Ovary (tissue), 3 donors: ENCODE data around the gene THTPA.

ENCODE experiments used
- EP300 ChIP-seq: sonication (generic); formaldehyde crosslinking; IDR thresholded peaks from one replicate; pipeline ENCODE4 v1.6.1; 2017; ENCODE audit warnings: antibody characterized with exemption
- POLR2A ChIP-seq: fragments of 450-650 bp; IDR thresholded peaks from one replicate; pipeline ENCODE4 v1.6.1; 2017; ENCODE audit warnings: antibody characterized with exemption, mild to moderate bottlenecking, moderate library complexity
- TF ChIP-seq, protein P1 (sequence below), 3 donors: fragments of 450-650 bp in 2 of 3; fragments of 200-600 bp in 1 of 3; IDR thresholded peaks; one replicate each; pipeline versions ENCODE4 v1.5.1 to v1.8.0; 2016 to 2022; ENCODE audit warnings: antibody characterized with exemption in 3 of 3, mild to moderate bottlenecking in 1 of 3
- donor health status: DM: no; HTN: no; CAD: no.

DNA sequence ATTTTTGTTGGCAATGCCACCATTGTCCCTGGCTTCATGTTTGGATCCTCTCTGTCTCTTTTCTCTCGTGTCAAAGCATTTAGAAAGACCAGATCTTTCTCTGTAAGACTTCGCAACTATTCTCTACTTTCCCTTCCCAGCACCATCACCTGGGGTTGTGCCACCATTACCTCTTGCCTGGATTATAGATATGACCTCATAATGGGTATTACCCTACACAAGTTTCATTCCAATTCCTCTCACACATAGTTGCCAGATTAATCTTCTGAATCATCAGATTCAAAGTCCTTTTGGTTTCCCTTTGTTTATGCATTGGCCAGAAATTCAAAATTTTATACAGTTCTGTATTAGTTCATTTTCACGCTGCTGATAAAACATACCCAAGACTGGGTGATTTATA, 52.9 kb downstream of the THTPA start:
- TF ChIP-seq, protein P1, sequence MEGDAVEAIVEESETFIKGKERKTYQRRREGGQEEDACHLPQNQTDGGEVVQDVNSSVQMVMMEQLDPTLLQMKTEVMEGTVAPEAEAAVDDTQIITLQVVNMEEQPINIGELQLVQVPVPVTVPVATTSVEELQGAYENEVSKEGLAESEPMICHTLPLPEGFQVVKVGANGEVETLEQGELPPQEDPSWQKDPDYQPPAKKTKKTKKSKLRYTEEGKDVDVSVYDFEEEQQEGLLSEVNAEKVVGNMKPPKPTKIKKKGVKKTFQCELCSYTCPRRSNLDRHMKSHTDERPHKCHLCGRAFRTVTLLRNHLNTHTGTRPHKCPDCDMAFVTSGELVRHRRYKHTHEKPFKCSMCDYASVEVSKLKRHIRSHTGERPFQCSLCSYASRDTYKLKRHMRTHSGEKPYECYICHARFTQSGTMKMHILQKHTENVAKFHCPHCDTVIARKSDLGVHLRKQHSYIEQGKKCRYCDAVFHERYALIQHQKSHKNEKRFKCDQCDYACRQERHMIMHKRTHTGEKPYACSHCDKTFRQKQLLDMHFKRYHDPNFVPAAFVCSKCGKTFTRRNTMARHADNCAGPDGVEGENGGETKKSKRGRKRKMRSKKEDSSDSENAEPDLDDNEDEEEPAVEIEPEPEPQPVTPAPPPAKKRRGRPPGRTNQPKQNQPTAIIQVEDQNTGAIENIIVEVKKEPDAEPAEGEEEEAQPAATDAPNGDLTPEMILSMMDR (IDR thresholded peaks at IDR 0.05) = no peak
- no peak for TF ChIP-seq POLR2A
- TF ChIP-seq EP300 = no peak
